OCI-LY1 (cell line): ENCODE data around the gene PKD1L1.

Experiments used
- H2AFZ ChIP-seq: fragments of 200-600 bp; sonication (generic), shearing (Covaris generic); 2 replicates; pipeline ENCODE4 v1.6.0; 2014; ENCODE audit warnings: antibody characterized with exemption, mild to moderate bottlenecking, low read length
- H3F3A ChIP-seq: fragments of 200-600 bp; sonication (generic), shearing (Covaris generic); 2 replicates; pipeline ENCODE4 v1.6.0; 2014; ENCODE audit warnings: mild to moderate bottlenecking, antibody characterized with exemption, low read length, moderate library complexity; ENCODE audit not compliant: insufficient read depth
- H3K27ac ChIP-seq: fragments of 200-600 bp; sonication (generic); 2 replicates; pipeline ENCODE4 v1.5.1; 2014; ENCODE audit warnings: low read length, mixed run types, mild to moderate bottlenecking, low read depth; ENCODE audit not compliant: poor library complexity, severe bottlenecking
- H3K27me3 ChIP-seq: fragments of 200-600 bp; sonication (generic); 2 replicates; pipeline ENCODE4 v1.6.0; 2014; ENCODE audit warnings: antibody characterized with exemption, mild to moderate bottlenecking, low read length, moderate library complexity; ENCODE audit not compliant: insufficient read depth
- H3K36me3 ChIP-seq: fragments of 200-600 bp; sonication (generic); 2 replicates; pipeline ENCODE4 v1.6.1; 2014; ENCODE audit warnings: mild to moderate bottlenecking, antibody characterized with exemption, low read length, moderate library complexity, mixed read lengths; ENCODE audit not compliant: insufficient read depth
- H3K4me1 ChIP-seq: fragments of 200-600 bp; sonication (generic); 2 replicates; pipeline ENCODE4 v1.5.1; 2014; ENCODE audit warnings: mild to moderate bottlenecking, low read length, moderate library complexity; ENCODE audit not compliant: insufficient read depth, severe bottlenecking
- H3K4me2 ChIP-seq: fragments of 200-600 bp; sonication (generic), shearing (Covaris generic); 2 replicates; pipeline ENCODE4 v1.6.1; 2014; ENCODE audit warnings: low read length
- H3K4me3 ChIP-seq: fragments of 200-600 bp; sonication (generic); 2 replicates; pipeline ENCODE4 v1.5.1; 2014; ENCODE audit warnings: low read length, low read depth, mild to moderate bottlenecking, mixed read lengths; ENCODE audit not compliant: poor library complexity, severe bottlenecking
- H3K79me2 ChIP-seq: fragments of 200-600 bp; shearing (Covaris generic); 2 replicates; pipeline ENCODE4 v1.6.1; 2016; ENCODE audit warnings: mixed run types, low read length, mixed read lengths; ENCODE audit not compliant: insufficient read depth
- H3K9ac ChIP-seq: fragments of 200-600 bp; sonication (generic), shearing (Covaris generic); 2 replicates; pipeline ENCODE4 v1.6.1; 2014; ENCODE audit warnings: mild to moderate bottlenecking, low read length, mixed read lengths
- H3K9me2 ChIP-seq: fragments of 200-600 bp; sonication (generic), shearing (Covaris generic); 2 replicates; pipeline ENCODE4 v1.6.1; 2014; ENCODE audit warnings: low read depth, mild to moderate bottlenecking, low read length, mixed read lengths
- H3K9me3 ChIP-seq: fragments of 200-600 bp; shearing (Covaris generic); 2 replicates; pipeline ENCODE4 v1.6.1; 2014; ENCODE audit warnings: low read length, mixed read lengths
- H4K20me1 ChIP-seq: fragments of 200-600 bp; sonication (generic), shearing (Covaris generic); 2 replicates; pipeline ENCODE4 v1.6.0; 2016; ENCODE audit warnings: mild to moderate bottlenecking, low read length; ENCODE audit not compliant: insufficient read depth
- CTCF ChIP-seq: fragments of 200-600 bp; sonication (generic), shearing (Covaris generic); IDR thresholded peaks from 2 replicates; pipeline ENCODE4 v1.5.1; 2017; ENCODE audit warnings: mild to moderate bottlenecking, antibody characterized with exemption, low read length, moderate library complexity, mixed read lengths
- EZH2 ChIP-seq: fragments of 200-600 bp; sonication (generic), shearing (Covaris generic); IDR thresholded peaks from 2 replicates; pipeline ENCODE4 v1.8.0; 2017; ENCODE audit warnings: borderline replicate concordance, mixed run types, mild to moderate bottlenecking, antibody characterized with exemption, low read length, moderate library complexity, mixed read lengths

The PKD1L1 gene

DNA sequence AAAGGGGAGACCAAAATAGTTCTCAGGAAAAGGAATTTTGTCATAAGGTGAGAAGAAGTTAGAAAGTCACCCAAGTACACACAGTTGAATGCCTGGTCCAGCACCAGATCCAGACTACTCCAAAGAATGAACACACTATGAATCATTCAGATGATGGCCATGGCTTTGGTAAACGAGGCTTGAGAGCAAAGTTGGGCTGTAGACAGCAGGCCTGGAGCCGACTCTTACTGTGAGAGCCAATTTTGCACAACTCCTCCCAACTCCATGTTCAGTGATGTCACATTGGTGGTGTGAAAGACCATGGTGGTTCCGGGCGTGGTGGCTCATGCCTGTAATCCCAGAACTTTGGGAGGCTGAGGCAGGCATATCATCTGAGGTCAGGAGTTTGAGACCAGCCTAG is 131.6 kb downstream of the PKD1L1 start:
- Histone ChIP-seq H4K20me1 (no peaks in the 10 kb centered on the region), H3K9me2 (no peaks in the 10 kb centered on the region), H3K9ac (no peak overlapping the region), H3K27me3 (no peaks in the 10 kb centered on the region), H3K36me3 (no peaks in the 10 kb centered on the region), H3K27ac (no peak overlapping the region), H3K9me3 (no peaks in the 10 kb centered on the region), H3K79me2 (no peaks in the 10 kb centered on the region), H2AFZ (no peak overlapping the region), H3K4me1 (peaks cover 11% of the 10 kb centered on the region), H3K4me2 (no peak overlapping the region), H3K4me3 (no peak overlapping the region), H3F3A (no peaks in the 10 kb centered on the region)
- TF ChIP-seq CTCF (no peak), EZH2 (no peak)

DNA sequence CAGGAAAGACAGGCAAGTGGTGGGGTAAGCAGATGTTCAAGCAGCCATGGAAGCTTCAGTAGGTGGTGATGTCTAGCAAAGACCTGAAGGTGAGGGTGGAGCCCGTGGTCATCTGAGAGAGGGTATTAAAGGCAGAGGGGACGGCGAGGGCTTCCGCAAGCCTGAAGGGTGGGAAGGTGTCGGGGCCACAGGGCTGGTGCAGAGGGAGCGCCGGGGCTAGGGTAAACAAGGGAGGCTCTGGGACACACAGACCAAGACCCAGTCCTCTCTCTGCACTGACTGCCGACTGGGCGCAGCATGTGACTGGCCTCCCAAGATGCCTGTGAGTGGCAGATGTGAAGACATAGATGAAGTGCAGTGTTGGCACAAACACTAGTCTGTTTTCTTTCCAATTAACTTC is 132.4 kb downstream of the PKD1L1 start:
- no peaks in the 10 kb centered on the region for H3K9me2 ChIP-seq
- H3K27ac ChIP-seq: no peak overlapping the region
- no peaks in the 10 kb centered on the region for H3K27me3 ChIP-seq
- no peak for TF ChIP-seq EZH2
- no peak for TF ChIP-seq CTCF
- no peak overlapping the region for H2AFZ ChIP-seq
- H3K4me2 ChIP-seq: no peak overlapping the region
- no peaks in the 10 kb centered on the region for H3K9me3 ChIP-seq
- H3K4me3 ChIP-seq: no peak overlapping the region
- H4K20me1 ChIP-seq: no peaks in the 10 kb centered on the region
- H3F3A ChIP-seq: no peaks in the 10 kb centered on the region
- peaks cover 11% of the 10 kb centered on the region for H3K4me1 ChIP-seq
- no peak overlapping the region for H3K9ac ChIP-seq
- no peaks in the 10 kb centered on the region for H3K79me2 ChIP-seq
- no peaks in the 10 kb centered on the region for H3K36me3 ChIP-seq

DNA sequence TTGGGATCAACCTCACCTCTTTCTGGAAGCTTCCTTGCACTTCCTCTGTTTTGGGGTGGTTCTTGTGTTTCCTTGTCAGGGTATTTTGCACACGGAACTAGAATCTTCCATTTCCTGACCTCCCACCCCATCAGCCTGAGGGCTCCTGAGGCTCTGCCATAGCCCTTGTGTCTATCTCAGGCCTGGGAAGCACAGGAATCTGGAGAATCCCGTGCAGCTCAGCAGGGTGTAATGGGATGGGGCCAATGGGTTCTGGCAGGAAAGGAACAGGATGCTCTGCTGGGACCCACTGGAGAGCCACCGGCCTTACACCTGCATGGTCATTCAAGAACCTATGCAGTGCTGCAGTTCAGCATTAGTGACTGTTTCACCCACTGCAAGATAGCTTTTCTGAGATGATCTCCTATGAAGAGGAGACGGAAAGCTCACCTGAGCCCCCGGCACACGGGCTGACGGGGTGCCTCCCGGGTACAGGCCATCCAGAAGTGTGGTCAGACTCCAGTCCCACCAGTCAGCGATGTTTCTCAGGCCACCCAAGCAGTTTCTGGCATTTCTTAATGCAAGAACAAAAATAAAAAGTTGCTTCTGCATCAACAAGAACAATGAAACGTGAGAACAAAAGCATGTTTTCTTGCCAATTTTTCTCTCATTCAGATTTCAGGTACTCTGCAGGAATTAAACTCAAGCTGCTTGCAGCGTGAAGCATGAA is 133.2 kb downstream of the PKD1L1 start:
- Histone ChIP-seq H4K20me1 (no peaks in the 10 kb centered on the region), H3K9me2 (no peaks in the 10 kb centered on the region), H3K27ac (no peak overlapping the region), H3K36me3 (no peaks in the 10 kb centered on the region), H3K4me1 (peaks cover 17% of the 10 kb centered on the region), H3K4me2 (no peak overlapping the region), H3K27me3 (no peaks in the 10 kb centered on the region), H3F3A (no peaks in the 10 kb centered on the region), H3K9me3 (no peaks in the 10 kb centered on the region), H2AFZ (no peak overlapping the region), H3K79me2 (no peaks in the 10 kb centered on the region), H3K9ac (no peak overlapping the region), H3K4me3 (no peak overlapping the region)
- TF ChIP-seq CTCF (no peak), EZH2 (no peak)
